GM12874 (cell line): Measurements from ENCODE around the gene C17orf113.

Source experiments
- TF ChIP-seq, protein P1 (sequence below): IDR thresholded peaks from 2 replicates; pipeline ENCODE4 v1.5.1; 2011; ENCODE audit warnings: low read depth, mild to moderate bottlenecking, control low read depth, low read length, moderate library complexity; ENCODE audit not compliant: insufficient read depth

The C17orf113 gene

GRCh38 chr17:42025936-42026335 lies 24.5 kb downstream of the C17orf113 start:
- TF ChIP-seq, protein P1, sequence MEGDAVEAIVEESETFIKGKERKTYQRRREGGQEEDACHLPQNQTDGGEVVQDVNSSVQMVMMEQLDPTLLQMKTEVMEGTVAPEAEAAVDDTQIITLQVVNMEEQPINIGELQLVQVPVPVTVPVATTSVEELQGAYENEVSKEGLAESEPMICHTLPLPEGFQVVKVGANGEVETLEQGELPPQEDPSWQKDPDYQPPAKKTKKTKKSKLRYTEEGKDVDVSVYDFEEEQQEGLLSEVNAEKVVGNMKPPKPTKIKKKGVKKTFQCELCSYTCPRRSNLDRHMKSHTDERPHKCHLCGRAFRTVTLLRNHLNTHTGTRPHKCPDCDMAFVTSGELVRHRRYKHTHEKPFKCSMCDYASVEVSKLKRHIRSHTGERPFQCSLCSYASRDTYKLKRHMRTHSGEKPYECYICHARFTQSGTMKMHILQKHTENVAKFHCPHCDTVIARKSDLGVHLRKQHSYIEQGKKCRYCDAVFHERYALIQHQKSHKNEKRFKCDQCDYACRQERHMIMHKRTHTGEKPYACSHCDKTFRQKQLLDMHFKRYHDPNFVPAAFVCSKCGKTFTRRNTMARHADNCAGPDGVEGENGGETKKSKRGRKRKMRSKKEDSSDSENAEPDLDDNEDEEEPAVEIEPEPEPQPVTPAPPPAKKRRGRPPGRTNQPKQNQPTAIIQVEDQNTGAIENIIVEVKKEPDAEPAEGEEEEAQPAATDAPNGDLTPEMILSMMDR = no peak

DNA sequence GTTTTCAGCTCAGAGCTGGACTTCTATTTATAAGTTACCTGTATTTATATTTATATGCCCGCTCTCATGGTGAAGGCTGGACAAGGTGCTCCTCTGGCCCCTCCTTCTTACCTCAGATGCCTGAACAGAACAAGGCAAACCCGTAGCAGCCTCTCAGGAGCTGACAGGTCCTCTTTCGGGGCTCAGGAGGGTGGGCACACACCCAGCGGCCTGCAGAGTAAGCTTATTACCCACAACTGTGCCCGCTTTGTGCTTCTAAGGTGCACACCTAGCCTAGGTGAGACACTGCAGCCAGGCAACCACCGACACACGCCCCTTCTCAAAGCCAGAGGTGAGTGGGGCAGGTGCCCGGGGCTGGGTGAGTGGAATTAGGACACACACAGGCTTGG lies 25.2 kb downstream of the C17orf113 start:
- TF ChIP-seq, protein P1 = no peak

DNA sequence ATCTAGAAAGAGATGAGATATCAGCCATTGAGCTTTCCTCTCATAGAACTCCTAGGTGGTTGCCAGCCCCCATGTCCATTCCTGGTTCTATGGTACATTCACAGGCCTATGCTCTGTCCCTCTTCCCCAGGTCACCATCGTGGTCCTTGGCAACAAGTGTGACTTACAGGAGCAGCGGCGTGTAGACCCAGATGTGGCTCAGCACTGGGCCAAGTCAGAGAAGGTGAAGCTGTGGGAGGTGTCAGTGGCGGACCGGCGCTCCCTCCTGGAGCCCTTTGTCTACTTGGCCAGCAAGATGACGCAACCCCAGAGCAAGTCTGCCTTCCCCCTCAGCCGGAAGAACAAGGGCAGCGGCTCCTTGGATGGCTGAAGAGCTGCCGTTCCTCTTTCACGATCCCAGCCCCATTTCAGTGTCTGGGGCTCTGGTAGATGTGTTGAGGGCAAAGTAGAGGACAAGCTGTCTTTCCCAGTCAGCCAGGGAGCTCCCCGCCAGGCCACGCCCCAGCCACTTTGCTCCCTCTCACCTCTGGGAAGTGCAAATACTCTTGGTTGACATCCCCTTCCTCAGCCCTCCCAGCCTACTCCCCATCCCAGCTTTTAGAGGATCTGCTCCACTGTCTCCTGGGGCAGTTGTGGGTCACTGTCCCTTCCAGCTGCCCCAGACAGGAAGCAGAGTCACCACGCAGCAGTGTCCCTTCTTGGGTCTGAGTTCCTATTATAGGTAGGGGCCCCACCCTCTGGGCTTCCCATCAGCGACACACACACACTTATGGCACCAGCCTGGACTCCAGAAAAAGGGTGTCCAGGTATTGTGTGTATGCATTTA lies 26.7 kb downstream of the C17orf113 start:
- TF ChIP-seq, protein P1 = no peak

DNA sequence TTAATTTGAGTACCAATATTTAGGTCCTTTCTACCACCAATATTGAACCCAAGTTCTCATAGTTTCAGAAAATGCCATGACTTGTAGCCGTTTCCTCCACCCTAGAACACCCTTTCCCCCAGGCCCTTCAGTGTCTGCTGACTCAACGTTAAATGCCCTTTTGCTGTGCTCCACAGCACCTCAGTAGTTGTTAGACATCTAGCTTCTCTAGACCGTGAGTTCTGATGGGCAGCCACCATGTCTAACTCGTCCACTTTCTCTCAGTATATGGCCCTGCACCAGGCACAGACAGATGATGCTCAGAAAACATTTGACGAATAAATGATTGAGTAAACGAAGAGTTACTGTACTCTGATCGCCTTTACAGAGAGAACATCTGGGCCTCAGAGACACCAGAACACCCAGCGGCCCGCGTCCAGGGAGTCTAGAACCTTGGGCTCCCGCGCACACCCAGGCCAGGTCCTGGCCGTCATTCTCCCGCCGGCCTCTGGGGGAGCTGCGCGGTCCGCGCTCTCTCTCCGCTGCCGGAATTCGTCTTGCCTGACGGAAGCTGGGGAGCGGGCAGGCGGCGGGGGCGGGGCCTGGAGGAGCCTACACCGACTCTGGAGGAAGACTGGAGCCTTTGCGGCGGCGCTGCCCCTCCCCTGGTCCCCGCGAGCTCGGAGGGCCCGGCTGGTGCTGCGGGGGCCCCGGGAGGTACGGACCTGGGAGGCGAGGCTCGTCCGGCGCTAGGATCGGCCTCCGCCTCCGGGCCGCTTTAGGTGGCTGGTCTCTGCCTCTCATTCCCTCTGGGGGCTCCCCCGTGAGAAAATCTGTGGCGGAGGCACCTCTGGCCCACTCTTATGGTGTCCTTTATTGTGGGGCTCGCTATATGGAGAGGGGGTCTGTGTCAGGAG lies 30.6 kb downstream of the C17orf113 start, which contains the start of gene NKIRAS2:
NKIRAS2 (plus strand) TSS at position 582 of the 896 bp plus-strand sequence. CDS start 1,488 bp downstream, outside the sequence.
- TF ChIP-seq, protein P1 = peak; percentile 97

DNA sequence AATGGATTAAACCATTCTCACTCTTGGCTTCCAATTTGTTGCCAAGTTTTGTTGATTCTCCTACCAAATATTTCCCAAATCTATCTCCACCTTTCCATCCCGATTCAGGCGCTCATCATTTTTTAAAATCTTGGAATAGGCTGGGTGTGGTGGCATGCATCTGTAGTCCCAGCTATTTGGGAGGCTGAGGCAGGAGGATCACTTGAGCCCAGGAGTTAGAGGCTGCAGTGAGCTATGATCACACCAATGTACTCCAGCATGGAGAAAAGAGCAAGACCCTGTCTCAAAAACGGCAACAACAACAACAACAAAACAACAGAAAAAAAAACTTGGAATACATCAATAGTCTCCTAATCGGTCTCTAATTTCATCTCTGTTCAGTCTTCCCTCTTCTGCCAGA lies 31.4 kb downstream of the C17orf113 start:
- TF ChIP-seq, protein P1 = no peak

DNA sequence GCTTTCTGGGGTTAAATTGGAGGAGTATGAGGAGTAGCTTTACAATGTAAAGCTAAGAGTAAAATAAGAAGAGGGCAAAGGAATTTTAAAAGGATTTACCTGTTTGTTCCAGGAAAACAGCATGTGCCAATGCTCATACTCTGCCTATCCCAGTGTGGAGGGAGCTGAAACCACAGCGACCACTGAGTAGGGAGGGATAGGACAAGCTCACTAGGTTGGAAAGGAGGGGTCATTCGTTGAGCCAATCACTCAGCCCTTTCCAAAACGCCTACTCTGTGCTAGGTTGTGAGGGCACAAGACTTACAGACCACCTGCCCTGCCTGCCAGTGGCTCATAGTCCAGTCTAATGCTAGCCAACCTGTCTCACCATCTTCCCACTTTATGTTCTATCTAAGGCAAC lies 32.1 kb downstream of the C17orf113 start:
- TF ChIP-seq, protein P1 = no peak

GRCh38 chr17:42017866-42018200 lies 32.6 kb downstream of the C17orf113 start:
- TF ChIP-seq, protein P1 = no peak
